Measurements from ENCODE around the gene FLT1. TPM values are rescaled to one million over a fixed set of nuclear protein-coding genes. Genes with fewer than 3 reads are reported as not detected.

Gene FLT1
- total RNA-seq, 1 experiment from 2014 or later = not detected

DNA sequence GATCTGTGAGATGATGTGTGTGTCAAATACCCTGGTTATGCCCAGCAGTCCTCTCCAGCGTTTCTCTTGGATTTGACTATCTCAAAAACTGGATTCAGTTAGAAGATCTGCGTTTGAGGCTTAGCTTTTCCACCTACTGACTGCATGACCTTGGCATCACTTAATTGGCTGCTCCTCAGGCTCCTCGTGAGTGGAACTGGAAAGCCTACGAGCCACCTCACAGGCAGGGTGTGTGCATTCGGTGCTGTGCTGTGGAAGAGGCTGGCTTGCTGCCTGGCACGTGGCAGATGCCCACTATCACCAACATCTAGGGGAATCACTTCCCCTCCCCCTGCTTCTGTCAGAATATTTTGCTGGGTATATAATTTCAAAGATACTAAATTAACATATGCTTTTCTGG is 25.6 kb downstream of the FLT1 start:
- CTCF ChIA-PET = no interaction called here
- Histone ChIP-seq H4K20me1 (ENCODE audit: insufficient read depth) (no peaks in the 10 kb centered on the region), H3K27me3 (ENCODE audit: insufficient read depth, low read depth) (peaks cover 52% of the 10 kb centered on the region), H3K4me2 (no peak overlapping the region), H3K9me3 (ENCODE audit: insufficient read depth, low read depth) (no peaks in the 10 kb centered on the region), H3K4me1 (replicated peaks; ENCODE audit: insufficient read depth) (no peaks in the 10 kb centered on the region), H3F3A (ENCODE audit: insufficient read depth, low read depth) (no peaks in the 10 kb centered on the region), H3K27ac (no peak overlapping the region), H3K4me3 (no peak overlapping the region), H3K9me2 (ENCODE audit: insufficient read depth) (no peaks in the 10 kb centered on the region), H3K36me3 (ENCODE audit: low read depth) (no peaks in the 10 kb centered on the region), H2AFZ (no peak overlapping the region), H3K79me2 (ENCODE audit: low read depth) (no peaks in the 10 kb centered on the region)
- BruUV-seq (replicated peaks) = no TSS peak
- TF ChIP-seq EZH2 (IDR thresholded peaks at IDR 0.05; ENCODE audit: low read depth) (no peak), CTCF (conservative IDR thresholded peaks at IDR 0.05) (no peak)
- POLR2A ChIA-PET (ENCODE audit: unreplicated experiment) = no interaction called here
- no peak for DNase-seq
- intact Hi-C loops (cut with micrococcal nuclease; ENCODE audit: unreplicated experiment) = no loop called here

DNA sequence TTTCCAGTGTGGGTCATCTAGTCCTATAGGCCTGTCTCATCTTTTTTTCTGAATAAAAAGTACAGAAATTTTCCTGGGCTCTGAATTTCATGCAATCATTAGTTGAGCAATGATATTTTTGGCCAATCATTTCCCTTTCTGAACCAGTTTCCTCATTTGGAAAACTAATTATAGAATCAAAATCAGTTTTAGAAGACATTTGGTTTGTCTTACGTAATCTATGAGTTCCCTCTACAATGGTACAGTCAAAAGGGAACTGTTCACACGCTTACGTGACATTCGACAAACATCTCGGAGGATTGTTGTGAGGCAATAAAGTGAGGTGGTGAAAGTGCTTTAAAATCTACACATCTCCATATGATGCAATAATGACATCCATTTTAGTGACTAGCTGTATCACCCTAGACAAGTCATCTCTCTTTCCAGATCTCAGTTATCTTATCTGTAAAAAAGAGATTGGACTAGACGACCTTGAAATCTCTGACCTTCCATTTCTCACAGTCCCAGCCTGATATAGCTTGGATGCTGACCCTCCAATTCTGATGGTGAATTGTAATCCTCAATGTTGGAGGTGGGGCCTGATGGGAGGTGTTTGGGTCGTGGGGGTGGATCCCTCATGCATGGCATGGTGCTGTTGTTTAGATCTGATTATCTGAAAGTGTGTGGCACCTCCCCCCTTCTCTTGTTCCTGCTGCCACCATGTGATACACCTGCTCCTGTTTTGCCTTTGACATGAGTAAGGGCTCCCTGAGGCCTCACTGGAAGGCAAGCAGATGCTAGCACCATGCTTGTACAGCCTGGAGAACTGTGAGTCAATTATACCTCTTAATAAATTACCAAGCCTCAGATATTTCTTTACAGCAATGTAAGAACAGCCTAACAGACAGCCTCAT is 26.7 kb downstream of the FLT1 start:
- TF ChIP-seq EZH2 (IDR thresholded peaks at IDR 0.05; ENCODE audit: low read depth) = no peak
- TF ChIP-seq CTCF (conservative IDR thresholded peaks at IDR 0.05) = no peak
- Histone ChIP-seq H3K27me3 (ENCODE audit: insufficient read depth, low read depth) (peaks cover 63% of the 10 kb centered on the region), H3K9me2 (ENCODE audit: insufficient read depth) (no peaks in the 10 kb centered on the region), H3K4me1 (replicated peaks; ENCODE audit: insufficient read depth) (no peaks in the 10 kb centered on the region), H4K20me1 (ENCODE audit: insufficient read depth) (no peaks in the 10 kb centered on the region), H3K9me3 (ENCODE audit: insufficient read depth, low read depth) (peaks cover 4% of the 10 kb centered on the region; the same call in 1 of the 2 replicates), H3K4me3 (no peak overlapping the region), H3F3A (ENCODE audit: insufficient read depth, low read depth) (no peaks in the 10 kb centered on the region), H3K79me2 (ENCODE audit: low read depth) (no peaks in the 10 kb centered on the region), H3K36me3 (ENCODE audit: low read depth) (no peaks in the 10 kb centered on the region), H3K27ac (no peak overlapping the region), H3K4me2 (no peak overlapping the region), H2AFZ (no peak overlapping the region)
- BruUV-seq (replicated peaks) = no TSS peak
- intact Hi-C loops (cut with micrococcal nuclease; ENCODE audit: unreplicated experiment) = no loop called here
- no peak for DNase-seq
- CTCF ChIA-PET = no interaction called here
- POLR2A ChIA-PET (ENCODE audit: unreplicated experiment) = no interaction called here

DNA sequence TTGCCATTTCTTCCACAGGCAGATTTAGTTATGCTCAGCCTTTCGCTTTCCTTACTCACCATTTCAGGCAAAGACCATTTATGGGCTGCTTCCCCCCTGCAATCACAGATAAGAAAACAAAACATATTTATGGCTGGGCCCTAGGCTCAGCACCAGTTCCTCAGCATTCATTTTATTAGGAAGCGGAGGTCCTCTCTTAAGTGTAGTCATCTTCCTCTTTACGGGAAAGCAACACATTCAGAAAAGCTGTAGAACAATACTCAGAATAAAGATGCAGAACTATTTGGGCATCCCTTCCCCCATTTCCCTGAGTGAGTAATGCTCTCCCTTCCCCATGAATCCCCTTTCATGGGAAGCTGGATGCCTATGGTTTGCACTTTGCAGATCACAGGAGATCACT is 27.9 kb downstream of the FLT1 start:
- TF ChIP-seq CTCF (conservative IDR thresholded peaks at IDR 0.05) (no peak), EZH2 (IDR thresholded peaks at IDR 0.05; ENCODE audit: low read depth) (no peak)
- no peaks in the 10 kb centered on the region for H3K79me2 ChIP-seq (ENCODE audit: low read depth)
- H2AFZ ChIP-seq = no peak overlapping the region
- ChIA-PET POLR2A (ENCODE audit: unreplicated experiment) (no interaction called here), CTCF (no interaction called here)
- no peaks in the 10 kb centered on the region for H3F3A ChIP-seq (ENCODE audit: insufficient read depth, low read depth)
- H4K20me1 ChIP-seq (ENCODE audit: insufficient read depth) = no peaks in the 10 kb centered on the region
- peaks cover 5% of the 10 kb centered on the region; the same call in 1 of the 2 replicates for H3K9me3 ChIP-seq (ENCODE audit: insufficient read depth, low read depth)
- no peak overlapping the region for H3K27ac ChIP-seq
- intact Hi-C loops (cut with micrococcal nuclease; ENCODE audit: unreplicated experiment) = no loop called here
- BruUV-seq (replicated peaks) = no TSS peak
- peaks cover 64% of the 10 kb centered on the region for H3K27me3 ChIP-seq (ENCODE audit: insufficient read depth, low read depth)
- H3K9me2 ChIP-seq (ENCODE audit: insufficient read depth) = no peaks in the 10 kb centered on the region
- DNase-seq = no peak
- no peak overlapping the region for H3K4me3 ChIP-seq
- H3K4me2 ChIP-seq = no peak overlapping the region
- H3K4me1 ChIP-seq (replicated peaks; ENCODE audit: insufficient read depth) = no peaks in the 10 kb centered on the region
- no peaks in the 10 kb centered on the region for H3K36me3 ChIP-seq (ENCODE audit: low read depth)
